NT2/D1 (cell line): ENCODE data around the gene AQP12A.
"Not testable (repeated sequence)": the region's sequence is repeated elsewhere in the genome, so short reads cannot be mapped to it uniquely, and the experiment has no call there.

Source experiments
- DNase-seq: peaks from one replicate; pipeline ENCODE4 v3.0.0-alpha.2; 2011; ENCODE audit warnings: low read depth, low spot score
- H3K27me3 ChIP-seq: 2 replicates; pipeline ENCODE4 v1.6.0; 2011; ENCODE audit warnings: mild to moderate bottlenecking; ENCODE audit not compliant: insufficient read length, insufficient read depth
- H3K36me3 ChIP-seq: 2 replicates; pipeline ENCODE4 v1.6.1; 2011; ENCODE audit warnings: mild to moderate bottlenecking, low read length, mixed read lengths; ENCODE audit not compliant: insufficient read depth, insufficient read length
- H3K4me1 ChIP-seq: 2 replicates; pipeline ENCODE4 v1.5.1; 2011; ENCODE audit not compliant: insufficient read depth, insufficient read length
- H3K4me3 ChIP-seq: 2 replicates; pipeline ENCODE4 v1.5.1; 2011; ENCODE audit warnings: low read depth; ENCODE audit not compliant: insufficient read length
- H3K9ac ChIP-seq: 2 replicates; pipeline ENCODE4 v1.6.0; 2011; ENCODE audit warnings: low read depth; ENCODE audit not compliant: insufficient read length
- H3K9me3 ChIP-seq: 2 replicates; pipeline ENCODE4 v1.5.1; 2011; ENCODE audit warnings: mild to moderate bottlenecking, low read length; ENCODE audit not compliant: insufficient read depth
- SUZ12 ChIP-seq: IDR thresholded peaks from 2 replicates; pipeline ENCODE4 v1.6.1; 2011; ENCODE audit not compliant: insufficient read length, insufficient read depth; ENCODE audit errors: extremely low read depth
- YY1 ChIP-seq: IDR thresholded peaks from 2 replicates; pipeline ENCODE4 v1.6.1; 2011; ENCODE audit not compliant: insufficient read length, insufficient read depth
- ZNF274 ChIP-seq: IDR thresholded peaks from 2 replicates; pipeline ENCODE4 v1.6.1; 2011; ENCODE audit warnings: mild to moderate bottlenecking, low read depth, low read length

The AQP12A gene

GRCh38 chr2:240687741-240688552 lies 3.7 kb upstream of the AQP12A start:
- Histone ChIP-seq H3K9me3 (no peaks in the 10 kb centered on the region), H3K9ac (no peak overlapping the region), H3K4me1 (peaks cover 3% of the 10 kb centered on the region), H3K36me3 (no peaks in the 10 kb centered on the region), H3K27me3 (no peaks in the 10 kb centered on the region), H3K4me3 (no peak overlapping the region)
- no peak for TF ChIP-seq YY1
- no peak for DNase-seq

- no peaks in the 10 kb centered on the region for H3K9me3 ChIP-seq
- H3K27me3 ChIP-seq = no peaks in the 10 kb centered on the region
- TF ChIP-seq SUZ12 (no peak), YY1 (no peak), ZNF274 (no peak)
- H3K36me3 ChIP-seq = no peaks in the 10 kb centered on the region
- no peak overlapping the region for H3K4me3 ChIP-seq
- DNase-seq = no peak
- H3K9ac ChIP-seq = no peak overlapping the region
- H3K4me1 ChIP-seq = peaks cover 3% of the 10 kb centered on the region
Observed at GRCh38 chr2:240688553-240688919, 3.1 kb upstream of the AQP12A start.

DNA sequence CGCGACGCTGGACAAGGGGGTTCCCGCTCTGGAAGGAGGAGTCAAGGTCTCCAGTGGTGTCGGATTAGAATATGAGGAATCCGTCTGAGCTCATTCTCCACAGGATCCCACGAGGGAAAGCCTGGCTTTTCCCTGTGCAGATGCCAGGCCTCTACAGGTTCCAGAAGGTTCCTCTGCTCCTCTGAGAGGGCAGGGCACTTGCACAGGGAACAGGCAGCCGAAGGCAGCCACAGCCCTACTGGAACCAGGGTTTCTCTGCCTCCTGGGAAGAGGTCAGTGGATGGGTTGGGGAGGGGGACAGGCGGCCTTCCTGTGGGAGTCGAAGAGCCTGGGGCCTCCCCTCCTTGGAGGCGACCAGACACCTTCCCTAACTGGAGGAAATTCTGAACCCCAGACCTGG lies 1.7 kb upstream of the AQP12A start:
- no peak for DNase-seq
- no peak overlapping the region for H3K4me3 ChIP-seq
- no peaks in the 10 kb centered on the region for H3K36me3 ChIP-seq

DNA sequence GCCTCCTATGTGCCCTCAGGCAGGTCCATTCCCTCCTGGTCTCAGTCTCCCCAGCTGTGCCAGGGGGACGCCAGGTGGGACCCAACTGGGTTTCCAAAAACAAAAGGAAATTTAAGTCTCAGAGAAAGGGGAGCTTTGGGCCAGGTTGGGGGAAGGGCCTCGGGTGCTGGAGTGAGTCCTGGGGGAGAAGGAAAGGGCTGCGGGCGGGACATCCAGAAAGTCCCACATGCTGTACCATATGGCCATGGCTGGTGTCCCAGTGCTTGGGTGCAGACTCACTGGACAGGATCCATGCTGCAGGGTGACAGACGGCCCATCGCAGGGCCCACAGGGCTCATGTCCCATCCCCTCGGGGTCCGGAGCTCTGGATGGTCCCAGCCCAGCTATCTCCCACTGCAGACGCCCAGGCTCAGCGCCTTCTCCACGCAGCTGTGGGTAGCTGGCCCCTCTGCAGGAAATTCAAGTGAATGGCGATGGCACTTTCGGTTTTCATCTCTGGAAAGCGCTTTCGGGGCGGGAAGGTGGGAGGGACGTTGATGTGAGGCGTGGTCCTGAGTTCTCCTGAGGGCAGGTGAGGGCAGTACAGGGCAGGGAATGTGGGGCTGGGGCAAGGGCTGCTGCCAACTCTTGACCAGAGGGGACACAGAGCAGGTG lies 1.1 kb upstream of the AQP12A start:
- DNase-seq, H3K9ac ChIP-seq, H3K27me3 ChIP-seq, H3K4me1 ChIP-seq, H3K4me3 ChIP-seq, H3K36me3 ChIP-seq, H3K9me3 ChIP-seq: not testable (repeated sequence)

More for the DNA sequence above, 1.7 kb upstream of the AQP12A start:
- Histone ChIP-seq H3K9ac (no peak overlapping the region), H3K27me3 (no peaks in the 10 kb centered on the region), H3K9me3 (no peaks in the 10 kb centered on the region), H3K4me1 (peaks cover 3% of the 10 kb centered on the region)
- TF ChIP-seq SUZ12 = no peak
- TF ChIP-seq YY1 = no peak
- no peak for TF ChIP-seq ZNF274

DNA sequence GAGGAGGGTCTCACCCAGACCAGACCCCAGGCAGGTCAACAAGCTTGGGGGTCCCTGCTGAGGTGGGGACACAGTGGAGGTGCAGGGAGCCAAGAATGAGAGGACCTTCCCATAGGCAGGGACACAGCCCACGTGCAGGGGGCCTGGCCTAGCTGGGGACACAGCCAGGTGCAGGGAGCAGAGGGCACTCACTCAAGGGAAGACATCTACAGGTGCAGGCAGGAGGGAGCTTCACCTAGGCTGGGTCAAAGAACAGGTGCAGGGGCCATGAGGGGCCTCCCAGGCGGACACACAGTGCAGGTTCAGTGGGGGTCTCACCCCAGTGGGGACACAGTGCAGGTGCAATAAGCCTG lies 615 bp upstream of the AQP12A start:
- not testable (repeated sequence) for H3K36me3 ChIP-seq, H3K9me3 ChIP-seq, H3K27me3 ChIP-seq, H3K9ac ChIP-seq, H3K4me1 ChIP-seq, H3K4me3 ChIP-seq, DNase-seq

DNA sequence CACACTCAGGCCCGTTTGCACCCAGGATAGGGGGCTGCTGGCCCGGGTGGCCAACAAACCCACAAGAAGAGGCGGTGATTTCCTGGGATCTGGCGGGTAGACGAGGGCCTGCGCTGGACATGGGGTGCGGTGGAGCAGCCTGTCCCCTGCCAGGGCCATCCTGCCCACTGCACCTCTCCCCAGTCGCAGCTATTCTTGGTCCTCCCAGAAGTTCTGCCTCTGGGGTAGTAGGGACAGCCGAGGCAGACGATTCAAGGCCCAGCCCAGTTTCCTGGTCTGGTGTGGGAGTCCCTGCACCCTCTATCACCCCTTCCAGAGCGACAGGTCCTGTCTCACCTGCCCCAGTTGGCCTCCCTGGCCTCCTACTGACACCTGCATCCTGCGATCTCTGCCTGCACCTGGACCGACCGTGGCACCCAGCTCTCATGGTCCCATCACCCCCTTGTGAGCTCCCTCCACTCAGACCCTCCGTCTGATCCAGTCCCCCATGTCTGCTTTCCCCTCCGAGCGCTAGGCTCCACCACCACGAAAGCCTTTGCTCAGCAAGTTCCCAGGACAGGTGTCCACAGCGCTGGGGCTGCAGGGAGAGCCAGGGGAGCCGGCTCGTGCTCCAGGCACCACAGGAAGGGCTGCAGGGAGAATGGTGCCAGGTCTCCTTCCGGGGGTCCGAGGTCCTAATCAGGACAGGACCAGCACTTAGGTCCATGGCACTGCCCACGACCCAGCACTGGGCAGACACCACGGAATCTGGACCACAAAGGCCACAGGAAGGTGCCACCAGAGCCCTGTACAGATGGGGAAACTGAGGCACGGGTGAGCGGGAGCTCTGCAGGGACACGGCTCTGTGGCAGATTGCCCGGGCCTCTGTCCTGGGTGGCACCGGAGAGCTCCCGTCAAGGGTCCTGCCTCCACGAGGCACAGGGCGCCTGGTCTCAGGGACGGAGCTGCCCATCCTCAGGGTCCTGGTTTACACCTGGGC lies 1.2 kb downstream of the AQP12A start:
- DNase-seq, H3K36me3 ChIP-seq, H3K27me3 ChIP-seq, H3K4me1 ChIP-seq, H3K9ac ChIP-seq, H3K9me3 ChIP-seq, H3K4me3 ChIP-seq: not testable (repeated sequence)

- not testable (repeated sequence) for DNase-seq, H3K9me3 ChIP-seq, H3K9ac ChIP-seq, H3K4me3 ChIP-seq, H3K36me3 ChIP-seq, H3K27me3 ChIP-seq, H3K4me1 ChIP-seq
Observed at GRCh38 chr2:240694304-240694703, 2.6 kb downstream of the AQP12A start.

DNA sequence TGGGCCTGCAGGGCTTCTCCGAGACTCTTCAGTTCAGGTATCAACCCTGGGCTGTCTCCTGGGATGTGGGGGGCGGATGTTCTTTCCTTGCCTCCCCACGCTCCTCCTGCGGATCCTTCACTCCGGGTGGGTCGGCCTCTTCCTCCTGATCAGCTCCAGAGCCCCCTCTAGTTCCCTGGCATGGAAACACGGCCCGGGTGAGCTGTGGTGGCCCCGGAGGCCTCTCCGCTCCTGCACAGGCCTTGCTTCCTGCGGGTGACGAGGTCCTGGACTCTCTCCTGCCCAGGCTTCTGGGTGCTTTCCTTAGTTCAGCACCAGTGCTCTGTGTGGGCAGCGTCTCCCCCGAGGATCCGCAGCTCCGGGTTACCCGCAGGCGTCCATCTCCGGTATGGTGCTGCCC lies 3.9 kb downstream of the AQP12A start:
- not testable (repeated sequence) for H3K4me3 ChIP-seq, H3K27me3 ChIP-seq, H3K9ac ChIP-seq, H3K9me3 ChIP-seq, H3K4me1 ChIP-seq, DNase-seq, H3K36me3 ChIP-seq

GRCh38 chr2:240696469-240696868 lies 4.8 kb downstream of the AQP12A start:
- DNase-seq, H3K36me3 ChIP-seq, H3K9ac ChIP-seq, H3K4me1 ChIP-seq, H3K27me3 ChIP-seq, H3K4me3 ChIP-seq, H3K9me3 ChIP-seq: not testable (repeated sequence)

GRCh38 chr2:240698852-240699561 lies 7.3 kb downstream of the AQP12A start:
- not testable (repeated sequence) for H3K4me3 ChIP-seq, H3K9ac ChIP-seq, H3K9me3 ChIP-seq, H3K27me3 ChIP-seq, DNase-seq, H3K36me3 ChIP-seq, H3K4me1 ChIP-seq
